HepG2 (cell line): ENCODE measurements around the gene PLIN1. TPM values are rescaled to one million over a fixed set of nuclear protein-coding genes. Genes with fewer than 3 reads are reported as not detected.

Experiments used
- ATAC-seq: fragments of 200-7000 bp; cut with Tn5 transposase; 3 replicates; pipeline ENCODE4 v1.9.1; 2020; ENCODE audit warnings: mild to moderate bottlenecking, moderate library complexity
- BruUV-seq: library from RNA; stranded (reverse); fragments of 400-500 nt; replicated peaks from 2 replicates; lab custom pipeline; 2021; lab: Mats Ljungman, UMichigan
- CTCF ChIA-PET: fragments of 300-600 bp; formaldehyde crosslinking; extraction: SDS; loops from one replicate; lab custom pipeline; 2021; ENCODE audit warnings: low total read pairs, inconsistent platforms, low intra/inter-chr PET ratio; lab: Yijun Ruan, JAX
- POLR2A ChIA-PET: fragments of 350-600 bp; sonication (Branson Sonifier 250); formaldehyde crosslinking; loops from one replicate; lab custom pipeline; 2020; ENCODE audit warnings: antibody characterized with exemption, inconsistent platforms; lab: Yijun Ruan, JAX
- DNase-seq: peaks from one replicate; pipeline ENCODE4 v3.0.0-alpha.2; 2015; ENCODE audit warnings: low spot score
- FAIRE-seq: peaks from 3 replicates; lab custom pipeline; 2011; peaks lifted over from hg19 to GRCh38; lab: Jason Lieb, UNC
- H2AFZ ChIP-seq: one replicate; pipeline ENCODE4 v1.6.1; 2011; ENCODE audit warnings: low read length, inconsistent platforms
- H3K27ac ChIP-seq: fragments of 300-600 bp; 3 replicates; pipeline ENCODE4 v1.8.0; 2011; ENCODE audit warnings: mixed run types, mild to moderate bottlenecking, mixed read lengths, low read length, inconsistent platforms; ENCODE audit not compliant: insufficient read depth; ENCODE audit errors: extremely low read length
- H3K27me3 ChIP-seq, 2 experiments: fragments of 200-600 bp in 1 of 2; 2 replicates in 1 of 2; 3 replicates in 1 of 2; pipeline versions ENCODE4 v1.6.0 to v1.8.0; 2011; ENCODE audit warnings: low read length in 2 of 2, mild to moderate bottlenecking in 2 of 2, moderate library complexity in 2 of 2, inconsistent platforms in 1 of 2; ENCODE audit not compliant: insufficient read depth in 2 of 2, control insufficient read depth in 1 of 2
- H3K36me3 ChIP-seq, 2 experiments: fragments of 200-600 bp in 1 of 2; replicated peaks in 1 of 2; 2 replicates in 1 of 2; 3 replicates in 1 of 2; pipeline versions ENCODE4 v1.5.1 to v1.8.0; 2011; ENCODE audit warnings: low read length in 2 of 2, inconsistent platforms in 1 of 2; ENCODE audit not compliant: insufficient read depth in 2 of 2, control insufficient read depth in 1 of 2
- H3K4me1 ChIP-seq: 2 replicates; pipeline ENCODE4 v1.5.1; 2012; ENCODE audit warnings: low read length, inconsistent platforms; ENCODE audit not compliant: insufficient read depth
- H3K4me2 ChIP-seq: 2 replicates; pipeline ENCODE4 v1.6.0; 2011; ENCODE audit warnings: low read depth, low read length, inconsistent platforms
- H3K4me3 ChIP-seq, 3 experiments: fragments of 200-600 bp in 1 of 3; sonication (generic), shearing (Covaris generic) in 1 of 3; replicated peaks in 1 of 3; 2 replicates each; pipeline ENCODE4 v1.5.1; 2011 to 2016; ENCODE audit warnings: low read length in 3 of 3, inconsistent platforms in 2 of 3, low read depth in 2 of 3, mild to moderate bottlenecking in 2 of 3, control low read depth in 1 of 3, mixed read lengths in 1 of 3; ENCODE audit not compliant: insufficient read depth in 1 of 3
- H3K79me2 ChIP-seq: one replicate; pipeline ENCODE4 v1.6.1; 2011; ENCODE audit warnings: low read length, inconsistent platforms; ENCODE audit not compliant: insufficient read depth
- H3K9ac ChIP-seq: 2 replicates; pipeline ENCODE4 v1.6.0; 2011; ENCODE audit warnings: mild to moderate bottlenecking, low read depth, low read length, inconsistent platforms; ENCODE audit not compliant: insufficient read depth
- H3K9me3 ChIP-seq: 2 replicates; pipeline ENCODE4 v1.5.1; 2012; ENCODE audit warnings: mild to moderate bottlenecking, low read length
- H4K20me1 ChIP-seq: 2 replicates; pipeline ENCODE4 v1.6.0; 2011; ENCODE audit warnings: inconsistent platforms, mild to moderate bottlenecking, low read length, moderate library complexity; ENCODE audit not compliant: insufficient read depth
- EEA1 ChIP-seq: sonication (generic); formaldehyde crosslinking; IDR thresholded peaks from 2 replicates; pipeline ENCODE4 v1.5.1; 2020; ENCODE audit warnings: mild to moderate bottlenecking, missing genetic modification reagents, borderline replicate concordance
- HDAC1 ChIP-seq: sonication (generic); formaldehyde crosslinking; IDR thresholded peaks from 2 replicates; pipeline ENCODE4 v1.5.1; 2020; ENCODE audit warnings: mild to moderate bottlenecking, missing genetic modification reagents
- HDAC2 ChIP-seq: sonication (generic); formaldehyde crosslinking; IDR thresholded peaks from 2 replicates; pipeline ENCODE4 v1.4.0; 2020; ENCODE audit warnings: missing genetic modification reagents
- NFKB2 ChIP-seq: sonication (generic); formaldehyde crosslinking; IDR thresholded peaks from 2 replicates; pipeline ENCODE4 v1.4.0; 2020; ENCODE audit warnings: missing genetic modification reagents, borderline replicate concordance
- ZBTB1 ChIP-seq: sonication (generic); formaldehyde crosslinking; IDR thresholded peaks from 2 replicates; pipeline ENCODE4 v1.4.0; 2020; ENCODE audit warnings: missing genetic modification reagents, borderline replicate concordance
- ZNF20 ChIP-seq: sonication (generic); formaldehyde crosslinking; IDR thresholded peaks from 2 replicates; pipeline ENCODE4 v1.4.0; 2020; ENCODE audit warnings: mild to moderate bottlenecking, moderate library complexity, missing genetic modification reagents
- ZNF232 ChIP-seq: sonication (generic); formaldehyde crosslinking; IDR thresholded peaks from 2 replicates; pipeline ENCODE4 v1.4.0; 2020; ENCODE audit warnings: missing genetic modification reagents, borderline replicate concordance
- WGBS: methylation state at CpG from one replicate; pipeline ENCODE4 v1.1.6; 2017; ENCODE audit warnings: low lambda C conversion rate; 5-methylcytosine and 5-hydroxymethylcytosine counted together
- in situ Hi-C: cut with HindIII; loops from 2 replicates; pipeline ENCODE4 v1.10.0; 2017; ENCODE audit warnings: low pct_unique_long_range_greater_than_20kb; ENCODE audit not compliant: extremely low pct_ligation_motif_present
- intact Hi-C: fragments of 100-400 bp; cut with micrococcal nuclease; formaldehyde crosslinking; loops from one replicate; pipeline ENCODE4 v1.10.0; 2022; ENCODE audit not compliant: unreplicated experiment
- polyA plus RNA-seq, 8 experiments: library from polyadenylated mRNA; depleted of rRNA in 3 of 8; stranded (reverse) in 7 of 8; unstranded in 1 of 8; fragments of >200 nt; fragmentation: Illumina TruSeq in 4 of 8; extraction: Trizol in 4 of 8; gene quantifications; 2 replicates each; pipeline versions ENCODE4 v1.2.1 to v1.2.3, GENCODE V29; 2011 to 2016; ENCODE audit warnings: low read depth in 4 of 8, missing spikeins in 1 of 8, mixed read lengths in 1 of 8; ENCODE audit not compliant: insufficient read depth in 1 of 8
- total RNA-seq, 5 experiments: library from RNA; depleted of rRNA; stranded (reverse); fragments of >200 nt; fragmentation: Illumina TruSeq; extraction: Trizol; gene quantifications; 2 replicates each; pipeline ENCODE4 v1.2.3, GENCODE V29; 2016; ENCODE audit warnings: low read depth in 1 of 5

PLIN1 gene
- total and polyA plus RNA-seq, 2 of the 13 experiments (the other 11 are each of a cell fraction or from before 2014, with no cell fraction given): 0.74 to 1.2 TPM

GRCh38 chr15:89649013-89649625 lies 30.0 kb downstream of the PLIN1 start:
- Histone ChIP-seq H3K27ac (no peak overlapping the region), H3K9me3 (no peaks in the 10 kb centered on the region), H3K79me2 (no peaks in the 10 kb centered on the region)
- TF ChIP-seq HDAC1 (no peak), ZBTB1 (CRISPR knock-in tag) (no peak), NFKB2 (CRISPR knock-in tag) (no peak), HDAC2 (no peak), ZNF232 (CRISPR knock-in tag) (no peak), ZNF20 (CRISPR knock-in tag) (no peak)
- TF ChIP-seq, all 625 proteins: peak for 0
- CTCF ChIA-PET: no interaction called here
- DNase-seq (no peak), FAIRE-seq (no peak), ATAC-seq (no peak)
- POLR2A ChIA-PET: no interaction called here
- peaks cover 21% of the 10 kb centered on the region for H3K4me1 ChIP-seq
- no peak overlapping the region for H3K9ac ChIP-seq
- no peaks in the 10 kb centered on the region for H3K27me3 ChIP-seq
- 99% methylated on average over 15 of the region's 37 CpGs for WGBS
- no peaks in the 10 kb centered on the region; a peak in 1 of 5 replicates for H3K36me3 ChIP-seq
- H2AFZ ChIP-seq: no peak overlapping the region
- no TSS peak for BruUV-seq
- in situ Hi-C loops: no loop called here
- H4K20me1 ChIP-seq: no peaks in the 10 kb centered on the region
- H3K4me2 ChIP-seq: no peak overlapping the region
- intact Hi-C loops: no loop called here
- no peak overlapping the region for H3K4me3 ChIP-seq

GRCh38 chr15:89648106-89649012 lies 30.8 kb downstream of the PLIN1 start:
- no TSS peak for BruUV-seq
- intact Hi-C loops: no loop called here
- no peaks in the 10 kb centered on the region for H3K79me2 ChIP-seq
- FAIRE-seq (no peak), ATAC-seq (no peak), DNase-seq (no peak)
- H3K36me3 ChIP-seq: no peaks in the 10 kb centered on the region; a peak in 1 of 5 replicates
- no peak overlapping the region for H3K4me2 ChIP-seq
- no peaks in the 10 kb centered on the region for H3K27me3 ChIP-seq
- CTCF ChIA-PET: interaction anchor here (2.1 kb wide), 1 partner anchor 26 kb away, joined by 28 read pairs; no protein-coding TSS in a partner anchor
- POLR2A ChIA-PET: no interaction called here
- no peak for TF ChIP-seq EEA1 (CRISPR knock-in tag)
- in situ Hi-C loops: no loop called here
- no peak overlapping the region for H2AFZ ChIP-seq
- H3K27ac ChIP-seq: no peak overlapping the region
- no peaks in the 10 kb centered on the region for H4K20me1 ChIP-seq
- H3K9ac ChIP-seq: no peak overlapping the region
- H3K4me3 ChIP-seq: no peak overlapping the region
- no peaks in the 10 kb centered on the region for H3K9me3 ChIP-seq
- H3K4me1 ChIP-seq: peaks cover 14% of the 10 kb centered on the region
- 97% methylated on average over 74 of the region's 102 CpGs for WGBS
